ENCODE data around the gene BPIFB3.

Gene BPIFB3

DNA sequence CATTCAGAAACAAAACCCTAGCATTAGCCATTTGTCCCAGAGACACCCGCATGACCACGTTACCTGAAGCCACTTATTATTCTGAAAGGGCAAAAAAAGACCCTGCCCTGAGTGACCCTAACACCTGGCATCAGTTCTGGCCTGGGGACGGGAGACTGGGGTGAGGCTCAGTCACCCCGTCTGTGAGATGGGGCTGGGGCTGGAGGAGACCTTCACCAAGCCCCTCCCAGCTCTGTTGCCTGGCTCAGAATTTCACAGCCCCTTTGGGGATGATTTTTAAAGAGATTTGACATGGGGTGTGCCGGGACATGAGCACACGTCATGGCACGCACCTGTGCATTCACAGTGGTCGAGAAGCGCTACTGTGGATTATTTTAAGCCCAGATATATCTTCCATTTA lies 23.6 kb upstream of the BPIFB3 start:
- TF ChIP-seq, protein P1, sequence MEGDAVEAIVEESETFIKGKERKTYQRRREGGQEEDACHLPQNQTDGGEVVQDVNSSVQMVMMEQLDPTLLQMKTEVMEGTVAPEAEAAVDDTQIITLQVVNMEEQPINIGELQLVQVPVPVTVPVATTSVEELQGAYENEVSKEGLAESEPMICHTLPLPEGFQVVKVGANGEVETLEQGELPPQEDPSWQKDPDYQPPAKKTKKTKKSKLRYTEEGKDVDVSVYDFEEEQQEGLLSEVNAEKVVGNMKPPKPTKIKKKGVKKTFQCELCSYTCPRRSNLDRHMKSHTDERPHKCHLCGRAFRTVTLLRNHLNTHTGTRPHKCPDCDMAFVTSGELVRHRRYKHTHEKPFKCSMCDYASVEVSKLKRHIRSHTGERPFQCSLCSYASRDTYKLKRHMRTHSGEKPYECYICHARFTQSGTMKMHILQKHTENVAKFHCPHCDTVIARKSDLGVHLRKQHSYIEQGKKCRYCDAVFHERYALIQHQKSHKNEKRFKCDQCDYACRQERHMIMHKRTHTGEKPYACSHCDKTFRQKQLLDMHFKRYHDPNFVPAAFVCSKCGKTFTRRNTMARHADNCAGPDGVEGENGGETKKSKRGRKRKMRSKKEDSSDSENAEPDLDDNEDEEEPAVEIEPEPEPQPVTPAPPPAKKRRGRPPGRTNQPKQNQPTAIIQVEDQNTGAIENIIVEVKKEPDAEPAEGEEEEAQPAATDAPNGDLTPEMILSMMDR (IDR thresholded peaks at IDR 0.05) = no peak

DNA sequence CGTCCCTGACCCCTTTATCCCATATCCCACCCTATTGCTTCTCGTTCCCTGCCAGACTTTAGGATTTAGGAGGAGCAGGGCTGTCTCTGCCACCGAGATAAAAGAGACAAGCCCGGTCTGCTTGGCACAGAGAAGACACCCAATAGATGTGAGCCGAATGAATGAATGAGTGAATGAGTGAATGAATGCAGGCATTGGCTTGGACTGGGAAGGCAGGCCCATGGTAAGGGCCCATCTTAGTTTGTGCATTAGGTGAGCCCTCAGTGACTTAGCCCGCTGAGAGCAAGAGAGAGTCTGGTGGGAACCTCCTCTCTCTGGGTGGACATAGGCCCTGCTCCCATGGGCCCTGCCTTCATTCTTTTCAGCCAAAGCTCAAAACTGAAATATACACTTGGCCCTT lies 23.1 kb upstream of the BPIFB3 start:
- TF ChIP-seq, protein P1 (IDR thresholded peaks at IDR 0.05) = no peak

DNA sequence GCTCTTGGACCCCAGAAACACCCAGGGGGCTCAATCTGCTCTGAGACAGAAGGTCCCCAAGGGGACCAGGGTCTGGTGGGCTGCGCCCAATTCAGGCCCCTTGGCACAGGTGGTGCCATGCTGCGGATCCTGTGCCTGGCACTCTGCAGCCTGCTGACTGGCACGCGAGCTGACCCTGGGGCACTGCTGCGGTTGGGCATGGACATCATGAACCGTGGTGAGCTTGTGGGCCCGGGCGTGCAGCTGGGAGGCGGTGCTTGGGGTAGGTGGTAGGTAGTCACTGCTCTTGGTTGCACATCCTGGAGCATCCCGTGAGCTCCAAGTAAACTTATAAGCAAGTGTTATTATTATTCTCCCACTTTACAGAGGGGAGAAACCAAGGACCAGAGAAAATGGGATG lies 22.2 kb upstream of the BPIFB3 start, which contains the start of gene BPIFB6:
TSS of gene BPIFB6 (plus strand) at position 118 of the 400 bp plus-strand sequence. CDS start at position 118, 0 bp downstream.
- TF ChIP-seq, protein P1 (IDR thresholded peaks at IDR 0.05) = no peak

DNA sequence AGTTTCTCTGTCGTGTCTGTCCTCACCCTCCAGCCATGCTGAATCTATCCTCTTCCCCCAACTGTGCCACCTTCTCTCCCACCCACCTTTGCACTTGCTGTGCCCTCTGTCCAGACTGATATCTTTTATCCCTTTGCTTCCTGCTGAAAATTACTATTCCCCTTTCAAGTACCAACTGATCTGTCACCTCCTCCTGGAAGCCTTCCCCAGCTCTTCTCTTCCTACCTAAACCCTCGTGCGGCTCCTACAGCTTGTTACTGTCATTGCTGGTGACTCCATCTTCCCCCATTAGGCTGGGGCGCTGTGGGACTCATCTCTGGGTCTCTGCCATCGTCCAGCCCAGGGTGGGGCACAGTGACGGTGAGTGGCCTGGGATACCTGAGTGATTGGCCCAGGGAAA lies 21.1 kb upstream of the BPIFB3 start:
- TF ChIP-seq, protein P1 (IDR thresholded peaks at IDR 0.05) = no peak

DNA sequence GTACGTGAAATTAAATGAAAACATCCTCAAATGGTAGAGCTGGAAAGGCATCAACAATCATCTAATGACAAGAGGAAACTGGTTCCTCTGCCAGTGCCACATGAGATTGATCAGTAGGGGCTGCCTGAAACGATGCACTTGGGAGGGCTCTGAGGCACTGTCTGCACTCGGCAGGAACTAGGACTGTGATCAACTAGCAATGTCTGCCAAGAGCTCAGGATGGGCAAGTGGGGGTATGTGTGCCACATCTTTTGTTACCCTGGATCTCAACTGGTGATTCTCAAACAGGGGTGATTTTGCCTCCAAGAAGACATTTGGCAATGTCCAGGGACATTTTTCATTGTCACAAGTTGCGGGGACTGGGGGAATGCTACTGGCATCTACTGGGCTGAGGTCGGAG lies 20.3 kb upstream of the BPIFB3 start:
- TF ChIP-seq, protein P1 (IDR thresholded peaks at IDR 0.05) = no peak

DNA sequence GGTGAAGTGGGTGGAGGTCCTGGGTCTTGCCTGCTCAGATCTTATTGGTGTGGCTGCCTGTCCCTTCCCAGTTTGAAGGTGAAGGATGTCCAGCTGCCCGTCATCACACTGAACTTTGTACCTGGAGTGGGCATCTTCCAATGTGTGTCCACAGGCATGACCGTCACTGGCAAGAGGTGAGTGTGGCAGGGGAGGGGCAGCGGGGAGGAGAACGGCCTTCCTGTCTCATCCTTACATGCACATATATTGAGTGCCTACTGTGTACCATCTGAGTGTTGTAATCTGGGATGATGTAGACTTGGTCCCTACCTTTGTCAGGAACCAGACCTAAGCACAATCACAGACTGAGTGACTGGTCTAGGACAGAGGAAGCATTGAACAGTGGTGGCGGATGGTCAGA lies 19.6 kb upstream of the BPIFB3 start:
- TF ChIP-seq, protein P1 (IDR thresholded peaks at IDR 0.05) = no peak

DNA sequence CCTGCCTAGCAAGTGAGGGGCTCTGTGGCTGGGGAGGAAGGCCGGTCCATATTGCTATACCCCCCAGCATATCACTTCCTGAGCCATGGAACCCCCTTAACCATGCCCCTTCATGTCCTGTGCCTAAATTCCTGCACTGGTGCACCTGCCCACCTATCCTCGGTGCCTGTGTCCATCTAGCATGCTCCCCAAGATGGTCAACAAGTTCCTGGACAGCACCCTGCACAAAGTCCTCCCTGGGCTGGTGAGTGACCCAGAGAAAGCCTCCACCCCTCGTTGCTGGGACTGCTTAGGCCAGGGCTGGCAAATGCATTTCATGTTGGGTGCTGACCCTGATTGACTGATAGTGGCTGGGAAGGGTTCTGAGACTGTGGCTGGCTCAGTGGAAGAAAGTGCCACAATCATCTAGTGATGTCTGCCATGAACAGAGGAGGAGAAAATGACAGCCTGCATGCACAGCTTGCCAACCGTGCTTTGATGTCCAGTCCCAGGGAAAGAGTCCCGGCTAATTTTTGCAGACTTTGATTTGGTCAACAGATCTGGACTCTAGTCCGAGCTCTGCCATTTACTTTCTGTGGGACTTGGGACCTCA lies 18.7 kb upstream of the BPIFB3 start:
- TF ChIP-seq, protein P1 (IDR thresholded peaks at IDR 0.05) = no peak

DNA sequence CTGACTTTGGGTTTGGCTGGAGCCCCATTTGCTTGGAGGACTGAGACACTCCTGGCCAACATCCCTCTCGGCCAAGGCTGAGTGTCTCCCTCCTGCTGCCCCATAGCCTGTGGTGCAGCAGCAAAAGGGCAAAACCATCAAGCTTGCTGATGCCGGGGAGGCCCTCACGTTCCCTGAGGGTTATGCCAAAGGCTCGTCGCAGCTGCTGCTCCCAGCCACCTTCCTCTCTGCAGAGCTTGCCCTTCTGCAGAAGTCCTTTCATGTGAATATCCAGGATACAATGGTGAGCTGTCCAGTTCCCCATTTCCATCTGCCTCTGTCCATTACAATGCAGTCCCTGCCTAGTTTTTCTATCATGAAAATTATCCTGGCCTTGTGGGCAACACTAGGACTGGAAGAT lies 16.2 kb upstream of the BPIFB3 start:
- TF ChIP-seq, protein P1 (IDR thresholded peaks at IDR 0.05) = no peak
